GM23338 (cell line): ENCODE data around the gene MARK3. TPM values are rescaled to one million over a fixed set of nuclear protein-coding genes. Genes with fewer than 3 reads are reported as not detected.

ENCODE experiments used
- ATAC-seq: fragments of 200-7000 bp; cut with Tn5 transposase; 3 replicates; pipeline ENCODE4 v1.9.1; 2020
- DNase-seq: peaks from one replicate; pipeline ENCODE4 v3.0.0-alpha.2; 2015; ENCODE audit warnings: low spot score
- H2AFZ ChIP-seq: fragments of 200-600 bp; sonication (generic); 2 replicates; pipeline ENCODE4 v1.8.0; 2016; ENCODE audit warnings: antibody characterized with exemption, mild to moderate bottlenecking, moderate library complexity
- H3F3A ChIP-seq: fragments of 200-600 bp; sonication (generic); replicated peaks from 2 replicates; pipeline ENCODE4 v1.8.0; 2017; ENCODE audit warnings: antibody characterized with exemption, mixed run types, low read depth
- H3K27ac ChIP-seq: fragments of 200-600 bp; sonication (generic); 2 replicates; pipeline ENCODE4 v1.6.1; 2016; ENCODE audit warnings: low read depth
- H3K27me3 ChIP-seq: fragments of 200-600 bp; sonication (generic); 2 replicates; pipeline ENCODE4 v1.8.0; 2016; ENCODE audit warnings: mild to moderate bottlenecking, mixed run types, moderate library complexity; ENCODE audit not compliant: insufficient read depth
- H3K36me3 ChIP-seq: fragments of 200-600 bp; sonication (generic); 2 replicates; pipeline ENCODE4 v1.8.0; 2016; ENCODE audit warnings: mild to moderate bottlenecking; ENCODE audit not compliant: insufficient read depth
- H3K4me1 ChIP-seq: fragments of 200-600 bp; sonication (generic); 2 replicates; pipeline ENCODE4 v1.8.0; 2016; ENCODE audit warnings: mild to moderate bottlenecking, moderate library complexity; ENCODE audit not compliant: insufficient read depth
- H3K4me2 ChIP-seq: fragments of 200-600 bp; sonication (generic); 2 replicates; pipeline ENCODE4 v1.7.1; 2017; ENCODE audit warnings: mixed run types
- H3K4me3 ChIP-seq: fragments of 200-600 bp; sonication (generic); 2 replicates; pipeline ENCODE4 v1.6.1; 2016; ENCODE audit warnings: mixed run types
- H3K79me2 ChIP-seq: fragments of 200-600 bp; sonication (generic); replicated peaks from 2 replicates; pipeline ENCODE4 v1.8.0; 2017; ENCODE audit warnings: mild to moderate bottlenecking; ENCODE audit not compliant: insufficient read depth
- H3K9me2 ChIP-seq: fragments of 200-600 bp; sonication (generic); 2 replicates; pipeline ENCODE4 v1.8.0; 2017; ENCODE audit not compliant: insufficient read depth
- H4K20me1 ChIP-seq: fragments of 200-600 bp; sonication (generic); replicated peaks from 2 replicates; pipeline ENCODE4 v1.8.0; 2017; ENCODE audit warnings: mild to moderate bottlenecking; ENCODE audit not compliant: insufficient read depth
- H3K27ac Mint-ChIP-seq: 2 replicates; pipeline ENCODE4 v1.8.0; 2020; ENCODE audit warnings: inconsistent platforms, mild to moderate bottlenecking, moderate library complexity, mixed read lengths
- H3K27me3 Mint-ChIP-seq: 3 replicates; pipeline ENCODE4 v1.8.0; 2022; ENCODE audit warnings: low read depth, mild to moderate bottlenecking, moderate library complexity, mixed read lengths, inconsistent platforms; ENCODE audit not compliant: insufficient read depth, poor library complexity
- H3K36me3 Mint-ChIP-seq: 3 replicates; pipeline ENCODE4 v1.8.0; 2021; ENCODE audit warnings: low read depth, mild to moderate bottlenecking, inconsistent platforms, moderate library complexity, mixed read lengths
- H3K4me1 Mint-ChIP-seq: 3 replicates; pipeline ENCODE4 v1.8.0; 2020; ENCODE audit warnings: mild to moderate bottlenecking, inconsistent platforms, mixed read lengths
- H3K4me3 Mint-ChIP-seq: 3 replicates; pipeline ENCODE4 v1.8.0; 2021; ENCODE audit warnings: moderate library complexity, mild to moderate bottlenecking, inconsistent platforms, mixed read lengths
- H3K9me3 Mint-ChIP-seq: 3 replicates; pipeline ENCODE4 v1.8.0; 2020; ENCODE audit warnings: moderate library complexity, mild to moderate bottlenecking, inconsistent platforms, mixed read lengths
- CTCF ChIP-seq, 2 experiments: fragments of 200-600 bp in 1 of 2; sonication (generic) in 1 of 2; conservative IDR thresholded peaks; 2 replicates each; pipeline versions ENCODE4 v1.5.1 to v1.6.1; 2016 to 2017; ENCODE audit warnings: antibody characterized with exemption in 2 of 2, low read depth in 2 of 2, mild to moderate bottlenecking in 2 of 2, moderate library complexity in 1 of 2
- ETS1 ChIP-seq: IDR thresholded peaks from 2 replicates; pipeline ENCODE4 v1.6.1; 2016; ENCODE audit warnings: antibody characterized with exemption
- EZH2phosphoT487 ChIP-seq: fragments of 200-600 bp; sonication (generic); IDR thresholded peaks from one replicate; pipeline ENCODE4 v1.8.1; 2018; ENCODE audit warnings: antibody characterized with exemption; ENCODE audit not compliant: unreplicated experiment
- JUNB ChIP-seq: IDR thresholded peaks from one replicate; pipeline ENCODE4 v1.6.1; 2016; ENCODE audit warnings: antibody characterized with exemption; ENCODE audit not compliant: unreplicated experiment
- NANOG ChIP-seq: IDR thresholded peaks from 2 replicates; pipeline ENCODE4 v1.6.1; 2016; ENCODE audit warnings: antibody characterized with exemption, borderline replicate concordance
- POLR2AphosphoS5 ChIP-seq: IDR thresholded peaks from 2 replicates; pipeline ENCODE4 v1.6.1; 2016; ENCODE audit warnings: antibody characterized with exemption, low read depth
- STAT1 ChIP-seq: IDR thresholded peaks from one replicate; pipeline ENCODE4 v1.6.1; 2016; ENCODE audit warnings: antibody characterized with exemption; ENCODE audit not compliant: unreplicated experiment
- ZNF114 ChIP-seq: fragments of 250-450 bp; sonication (Bioruptor Pico); IDR thresholded peaks from 2 replicates; pipeline ENCODE4 v1.5.0; 2020; ENCODE audit warnings: mild to moderate bottlenecking, moderate library complexity
- ZNF462 ChIP-seq: fragments of 250-450 bp; sonication (Bioruptor Pico); IDR thresholded peaks from 2 replicates; pipeline ENCODE4 v1.5.0; 2020; ENCODE audit warnings: mild to moderate bottlenecking, moderate library complexity
- polyA plus RNA-seq: library from polyadenylated mRNA; unstranded; fragments of >200 nt; fragmentation: Nextera tagmentation; extraction: Ambion mirVana; gene quantifications from 2 replicates; pipeline ENCODE4 v1.2.1, GENCODE V29; 2016
- total RNA-seq: library from RNA; depleted of rRNA; stranded (reverse); fragments of >200 nt; shearing (Covaris generic); gene quantifications from 2 replicates; pipeline ENCODE4 v1.2.3, GENCODE V29; 2014

Gene MARK3
- total and polyA plus RNA-seq, 2 experiments from 2014 or later = 45.9 to 69.7 TPM

- no peak overlapping the region for H3K27ac ChIP-seq
- Mint-ChIP-seq H3K27ac (no peak overlapping the region), H3K4me3 (no peak overlapping the region), H3K36me3 (no peaks in the 10 kb centered on the region), H3K4me1 (peaks cover 16% of the 10 kb centered on the region), H3K27me3 (peaks cover 10% of the 10 kb centered on the region), H3K9me3 (no peaks in the 10 kb centered on the region; the same call in 2 of the 3 replicates)
- no peak for TF ChIP-seq EZH2phosphoT487
- no peak for TF ChIP-seq ETS1
- TF ChIP-seq ZNF462 (CRISPR knock-in tag) = no peak
- TF ChIP-seq POLR2AphosphoS5 = no peak
- no peak for TF ChIP-seq CTCF (conservative IDR thresholded peaks at IDR 0.05; ENCODE audit: low read depth in 2 of 2)
- TF ChIP-seq NANOG = no peak
- TF ChIP-seq JUNB = no peak
- no peak for TF ChIP-seq ZNF114 (CRISPR knock-in tag)
- TF ChIP-seq STAT1 = no peak
- ATAC-seq (no peak), DNase-seq (no peak)
- no peaks in the 10 kb centered on the region; the same call in 1 of the 2 replicates for H3K4me1 ChIP-seq
- no peaks in the 10 kb centered on the region for H3K9me2 ChIP-seq
- no peaks in the 10 kb centered on the region for H3F3A ChIP-seq
- no peak overlapping the region for H3K4me3 ChIP-seq
- no peaks in the 10 kb centered on the region for H3K79me2 ChIP-seq
- no peak overlapping the region for H2AFZ ChIP-seq
- H3K27me3 ChIP-seq = no peaks in the 10 kb centered on the region
- H3K36me3 ChIP-seq = no peaks in the 10 kb centered on the region
- no peak overlapping the region for H3K4me2 ChIP-seq
- H4K20me1 ChIP-seq = no peaks in the 10 kb centered on the region
Observed at GRCh38 chr14:103374121-103374520, 11.1 kb upstream of the MARK3 start.
